Right atrium auricular region (tissue), 2 donors: ENCODE results near the gene OR4X1. TPM values are rescaled to one million over a fixed set of nuclear protein-coding genes. Genes with fewer than 3 reads are reported as not detected.
"Not testable (repeated sequence)": the region's sequence is repeated elsewhere in the genome, so short reads cannot be mapped to it uniquely, and the experiment has no call there.

ENCODE experiments used
- DNase-seq: peaks from one replicate; pipeline ENCODE4 v3.0.0-alpha.2; 2019; ENCODE audit warnings: low spot score
- H3K27ac ChIP-seq, 2 donors: fragments of 200-600 bp; sonication (generic); 1 replicate in 1 of 2; 2 replicates in 1 of 2; pipeline ENCODE4 v1.5.1; 2016 to 2019
- H3K27me3 ChIP-seq, 2 donors: fragments of 200-600 bp; sonication (generic); one replicate each; pipeline versions ENCODE4 v1.5.1 to v1.6.0; 2017 to 2019
- H3K36me3 ChIP-seq: fragments of 200-600 bp; sonication (generic); one replicate; pipeline ENCODE4 v1.5.1; 2016
- H3K4me1 ChIP-seq, 2 donors: fragments of 200-600 bp; sonication (generic); one replicate each; pipeline versions ENCODE4 v1.5.1 to v1.6.0; 2017 to 2019
- H3K4me3 ChIP-seq, 2 donors: fragments of 200-600 bp; sonication (generic); 1 replicate in 1 of 2; 2 replicates in 1 of 2; pipeline ENCODE4 v1.5.1; 2017 to 2019; ENCODE audit warnings: mild to moderate bottlenecking in 1 of 2, moderate library complexity in 1 of 2
- H3K9me3 ChIP-seq, 2 donors: fragments of 200-600 bp; sonication (generic); one replicate each; pipeline ENCODE4 v1.5.1; 2019
- total RNA-seq, 2 donors: library from RNA; depleted of rRNA; stranded (reverse); fragments of >200 nt; gene quantifications; one replicate each; pipeline ENCODE4 v1.1.0, GENCODE V29; 2016
- TF ChIP-seq, protein P1 (sequence below), 2 donors: fragments of 200-600 bp; sonication (generic); IDR thresholded peaks; one replicate each; pipeline ENCODE4 v1.5.1; 2019; ENCODE audit warnings: antibody characterized with exemption in 2 of 2

The OR4X1 gene
- total RNA-seq, 2 donors from 2014 or later, result not detected

DNA sequence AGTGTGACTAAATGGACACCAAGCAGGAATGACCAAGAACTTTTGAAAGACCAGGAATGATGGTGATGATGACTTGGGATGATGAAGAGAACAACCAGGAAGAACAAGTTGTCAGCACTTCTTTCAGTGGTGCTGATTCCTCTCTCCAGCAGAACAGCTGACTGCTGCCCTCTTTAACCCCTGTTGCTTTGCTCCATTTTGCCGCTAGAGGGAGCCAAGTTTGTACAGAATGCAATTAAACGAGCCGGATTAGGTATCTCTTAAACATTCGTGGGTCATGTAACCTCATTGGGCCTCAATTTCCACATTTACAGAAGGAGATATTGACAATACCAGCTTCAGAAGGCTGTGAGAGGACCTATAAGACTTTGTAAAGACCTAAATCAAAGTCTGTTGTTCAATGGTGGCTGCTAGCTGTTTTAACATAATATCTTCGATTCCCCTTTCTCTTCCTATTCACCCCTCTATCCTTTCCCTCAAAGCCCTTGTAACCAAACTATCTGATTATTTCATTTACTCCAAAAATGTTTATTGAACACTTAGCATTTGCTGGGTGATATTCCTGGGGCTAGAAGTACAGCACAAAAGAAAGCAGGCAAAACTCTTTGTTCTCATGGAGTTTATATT is 44.2 kb downstream of the OR4X1 start:
- H3K4me1 ChIP-seq, result no peaks in the 10 kb centered on the region
- H3K27ac ChIP-seq, result no peak overlapping the region
- no peaks in the 10 kb centered on the region for H3K9me3 ChIP-seq
- H3K36me3 ChIP-seq, result no peaks in the 10 kb centered on the region
- no peak overlapping the region for H3K4me3 ChIP-seq
- DNase-seq, result peak; percentile 65
- TF ChIP-seq, protein P1, sequence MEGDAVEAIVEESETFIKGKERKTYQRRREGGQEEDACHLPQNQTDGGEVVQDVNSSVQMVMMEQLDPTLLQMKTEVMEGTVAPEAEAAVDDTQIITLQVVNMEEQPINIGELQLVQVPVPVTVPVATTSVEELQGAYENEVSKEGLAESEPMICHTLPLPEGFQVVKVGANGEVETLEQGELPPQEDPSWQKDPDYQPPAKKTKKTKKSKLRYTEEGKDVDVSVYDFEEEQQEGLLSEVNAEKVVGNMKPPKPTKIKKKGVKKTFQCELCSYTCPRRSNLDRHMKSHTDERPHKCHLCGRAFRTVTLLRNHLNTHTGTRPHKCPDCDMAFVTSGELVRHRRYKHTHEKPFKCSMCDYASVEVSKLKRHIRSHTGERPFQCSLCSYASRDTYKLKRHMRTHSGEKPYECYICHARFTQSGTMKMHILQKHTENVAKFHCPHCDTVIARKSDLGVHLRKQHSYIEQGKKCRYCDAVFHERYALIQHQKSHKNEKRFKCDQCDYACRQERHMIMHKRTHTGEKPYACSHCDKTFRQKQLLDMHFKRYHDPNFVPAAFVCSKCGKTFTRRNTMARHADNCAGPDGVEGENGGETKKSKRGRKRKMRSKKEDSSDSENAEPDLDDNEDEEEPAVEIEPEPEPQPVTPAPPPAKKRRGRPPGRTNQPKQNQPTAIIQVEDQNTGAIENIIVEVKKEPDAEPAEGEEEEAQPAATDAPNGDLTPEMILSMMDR (IDR thresholded peaks at IDR 0.05), result peak; percentile 81 to 82
- no peaks in the 10 kb centered on the region for H3K27me3 ChIP-seq

DNA sequence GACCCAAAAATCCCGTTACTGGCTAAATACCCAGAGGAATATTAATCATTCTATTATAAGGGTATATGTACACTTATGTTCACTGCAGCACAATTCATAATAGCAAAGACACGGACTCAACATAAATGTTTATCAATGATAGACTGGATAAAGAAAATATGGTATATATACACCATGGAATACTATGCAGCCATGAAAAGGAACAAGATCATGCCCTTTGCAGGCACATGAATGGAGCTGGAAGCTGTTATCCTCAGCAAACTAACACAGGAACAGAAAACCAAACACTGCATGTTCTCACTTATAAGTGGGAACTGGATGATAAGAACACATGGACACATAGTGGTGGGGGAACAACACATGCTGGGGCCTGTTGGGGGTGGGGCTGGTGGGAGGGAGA is 49.9 kb downstream of the OR4X1 start:
- H3K9me3 ChIP-seq, H3K27ac ChIP-seq, DNase-seq, H3K27me3 ChIP-seq, H3K4me3 ChIP-seq, H3K4me1 ChIP-seq, H3K36me3 ChIP-seq: not testable (repeated sequence)

Other genes starting within 250 kb of the OR4X1 start
- gene OR4B1, start 47.1 kb upstream of the OR4X1 start, total RNA-seq, result not detected
- not detected for gene OR4X2, start 18.8 kb upstream of the OR4X1 start, total RNA-seq
- gene OR4S1, start 42.4 kb downstream of the OR4X1 start, total RNA-seq, result not detected
- gene OR4C3, start 61.1 kb downstream of the OR4X1 start, total RNA-seq, result not detected
- gene OR4C5, start 102.6 kb downstream of the OR4X1 start, total RNA-seq, result not detected
- gene OR4A47, start 224.9 kb downstream of the OR4X1 start, total RNA-seq, result not detected